Fibroblast of skin of left quadriceps (primary cell): ENCODE measurements around the gene ALKBH2.
A peak's percentile ranks its signal among the peaks of the same experiment; 100 is the strongest.
"Not testable (repeated sequence)": the region's sequence is repeated elsewhere in the genome, so short reads cannot be mapped to it uniquely, and the experiment has no call there.

ENCODE experiments used
- DNase-seq, 2 experiments: peaks; one replicate each; pipeline ENCODE4 v3.0.0-alpha.2; 2013; ENCODE audit warnings: low read depth in 2 of 2

The ALKBH2 gene

DNA sequence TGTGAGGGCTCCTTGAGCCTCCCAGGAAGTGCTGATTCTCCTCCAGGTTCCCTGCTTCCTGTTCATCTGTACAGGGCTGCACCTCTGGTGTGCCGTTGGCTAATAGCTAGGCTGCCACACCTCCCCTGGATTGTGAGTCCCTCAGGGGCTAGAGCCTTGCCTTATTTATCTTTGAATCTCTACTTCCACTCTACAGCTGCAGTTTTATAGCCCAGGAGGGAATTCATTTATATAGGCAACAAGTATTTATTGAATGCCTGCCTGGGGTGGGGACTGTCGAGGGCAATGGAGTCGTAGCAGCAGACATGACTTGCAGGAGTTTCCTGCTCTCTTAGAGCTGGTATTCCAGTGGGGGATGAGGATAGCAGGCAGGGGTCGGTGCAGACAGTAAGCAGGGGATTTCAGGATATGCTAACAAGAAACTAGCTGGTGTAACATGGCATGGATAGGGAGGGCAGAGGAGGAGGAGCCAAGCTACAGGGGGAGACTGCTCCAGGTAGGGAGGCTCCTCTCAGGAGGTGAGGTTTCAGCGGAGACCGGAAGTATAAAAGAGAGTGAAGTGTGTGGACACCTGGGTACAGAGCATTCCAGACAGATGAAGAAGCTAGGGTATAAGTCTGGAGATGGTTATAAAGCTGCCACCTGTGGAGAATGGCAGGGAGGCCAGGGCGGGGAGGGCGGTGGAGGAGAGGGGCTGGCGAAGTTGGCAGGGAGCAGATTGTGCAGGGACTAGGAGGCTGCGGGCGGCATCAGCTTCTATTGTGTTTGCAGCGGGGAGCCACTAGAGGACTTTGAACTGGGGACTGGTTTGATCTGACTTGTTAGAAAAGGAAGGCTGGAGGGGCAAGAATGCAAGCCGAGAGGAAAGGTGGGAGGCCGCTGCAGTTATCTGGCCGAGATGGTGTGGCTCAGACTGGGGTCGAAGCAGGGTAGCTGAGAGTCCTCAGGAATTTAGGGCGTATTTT lies 23.7 kb downstream of the ALKBH2 start:
- no peak for DNase-seq

DNA sequence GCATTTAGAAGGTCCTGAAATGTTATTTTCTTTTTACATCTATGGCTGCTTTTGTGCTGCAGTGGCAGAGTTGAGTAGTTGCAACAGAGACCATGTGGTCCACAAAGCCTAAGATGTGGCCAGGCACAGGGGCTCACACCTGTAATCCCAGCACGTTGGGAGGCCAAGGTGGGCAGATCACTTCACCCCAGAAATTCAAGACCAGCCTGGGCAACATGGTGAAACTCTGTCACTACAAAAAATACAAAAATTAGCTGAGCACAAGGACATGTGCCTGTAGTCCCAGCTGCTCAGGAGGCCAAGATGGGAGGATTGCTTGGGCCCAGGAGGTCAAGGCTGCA lies 27.4 kb downstream of the ALKBH2 start:
- no peak for DNase-seq

DNA sequence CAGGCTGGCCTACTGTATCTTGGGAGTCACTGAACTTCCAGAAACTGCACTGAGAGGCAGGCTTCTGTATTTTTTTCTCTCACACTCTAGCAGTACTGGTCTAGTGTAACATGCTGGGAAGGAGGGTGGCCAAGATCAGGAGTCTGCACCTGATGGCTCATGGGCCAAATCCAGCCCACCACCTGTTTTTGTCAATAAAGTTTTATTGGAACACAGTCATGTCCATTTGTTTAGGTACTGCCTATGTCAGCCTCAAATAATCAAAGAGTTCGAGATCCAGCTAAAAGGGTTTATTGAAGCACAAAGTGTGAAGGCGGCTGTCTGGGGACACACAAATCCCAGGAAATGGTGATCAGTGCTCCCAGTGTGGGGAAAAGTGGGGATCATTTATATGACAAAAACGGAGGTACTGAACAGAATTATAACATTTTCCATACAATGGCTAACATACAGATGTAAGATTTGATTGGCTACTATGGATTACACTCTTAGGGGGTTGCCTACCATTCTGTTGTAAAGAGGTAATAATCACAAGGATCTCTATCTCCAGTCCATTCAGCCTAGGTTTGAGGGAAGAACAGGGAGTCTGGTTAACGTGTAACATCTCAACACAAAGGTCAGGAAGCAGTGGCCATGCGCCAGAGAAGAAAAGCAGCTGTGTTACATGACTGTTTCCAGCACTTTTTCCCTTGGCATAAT lies 28.0 kb downstream of the ALKBH2 start:
- DNase-seq = no peak

DNA sequence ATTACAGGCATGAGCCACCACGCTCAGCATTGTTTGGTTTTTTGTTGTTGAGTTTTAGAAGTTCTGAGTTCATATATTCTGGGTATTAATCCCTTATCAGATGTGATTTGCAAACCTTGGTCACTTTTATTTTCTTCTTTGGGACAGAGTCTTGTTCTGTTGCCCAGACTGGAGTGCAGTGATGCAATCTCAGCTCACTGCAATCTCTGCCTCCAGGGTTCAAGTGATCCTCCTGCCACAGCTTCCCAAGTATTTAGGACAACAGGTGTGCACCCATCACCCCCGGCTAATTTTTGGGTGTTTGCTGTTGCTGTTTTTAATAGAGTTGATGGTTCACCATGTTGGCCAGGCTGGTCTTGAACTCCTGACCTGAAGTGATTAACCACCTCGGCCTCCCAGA lies 29.1 kb downstream of the ALKBH2 start:
- DNase-seq = no peak

DNA sequence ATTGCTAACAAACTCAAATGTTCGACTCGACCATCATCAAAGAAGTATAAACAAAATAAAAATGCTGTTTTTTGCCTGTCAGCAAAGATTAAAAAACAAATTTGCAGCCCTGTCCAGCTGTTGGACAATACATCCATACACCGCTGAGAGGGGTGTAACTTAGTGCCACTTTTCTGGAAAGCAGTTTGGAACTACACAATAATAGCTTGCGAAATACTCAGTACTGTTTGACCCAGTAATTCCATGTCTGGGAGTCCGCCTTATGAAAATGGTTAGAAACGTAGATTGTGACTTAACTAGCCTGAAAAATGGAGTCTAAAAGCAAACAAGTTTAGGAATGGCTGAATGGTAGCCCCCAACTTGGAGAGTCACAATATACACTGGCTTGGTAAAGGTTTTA lies 34.5 kb downstream of the ALKBH2 start:
- DNase-seq = no peak

- DNase-seq = no peak
Measured at GRCh38 chr12:109057376-109057775, 35.9 kb downstream of the ALKBH2 start.

GRCh38 chr12:109056891-109057290 lies 36.4 kb downstream of the ALKBH2 start:
- DNase-seq = no peak

- no peak for DNase-seq
Measured at GRCh38 chr12:109054520-109054919, 38.8 kb downstream of the ALKBH2 start.

DNA sequence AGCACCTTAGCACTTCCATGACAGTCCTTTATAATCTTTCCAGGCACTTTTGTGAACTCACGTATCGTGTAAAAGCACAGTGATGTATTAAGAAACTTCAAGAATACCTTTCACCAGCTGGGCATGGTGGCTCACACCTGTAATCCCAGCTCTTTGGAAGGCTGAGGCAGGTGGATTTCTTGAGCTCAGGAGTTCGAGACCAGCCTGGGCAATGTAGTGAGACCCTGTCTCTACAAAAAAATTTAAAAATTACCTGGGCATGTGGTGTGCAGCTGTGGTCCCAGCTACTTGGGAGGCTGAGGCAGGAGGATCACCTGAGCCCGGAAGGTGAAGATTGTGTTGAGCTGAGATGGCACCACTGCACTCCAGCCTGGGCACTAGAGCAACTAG lies 39.2 kb downstream of the ALKBH2 start:
- not testable (repeated sequence) for DNase-seq

GRCh38 chr12:109053382-109054123 lies 39.7 kb downstream of the ALKBH2 start:
- DNase-seq = no peak

DNA sequence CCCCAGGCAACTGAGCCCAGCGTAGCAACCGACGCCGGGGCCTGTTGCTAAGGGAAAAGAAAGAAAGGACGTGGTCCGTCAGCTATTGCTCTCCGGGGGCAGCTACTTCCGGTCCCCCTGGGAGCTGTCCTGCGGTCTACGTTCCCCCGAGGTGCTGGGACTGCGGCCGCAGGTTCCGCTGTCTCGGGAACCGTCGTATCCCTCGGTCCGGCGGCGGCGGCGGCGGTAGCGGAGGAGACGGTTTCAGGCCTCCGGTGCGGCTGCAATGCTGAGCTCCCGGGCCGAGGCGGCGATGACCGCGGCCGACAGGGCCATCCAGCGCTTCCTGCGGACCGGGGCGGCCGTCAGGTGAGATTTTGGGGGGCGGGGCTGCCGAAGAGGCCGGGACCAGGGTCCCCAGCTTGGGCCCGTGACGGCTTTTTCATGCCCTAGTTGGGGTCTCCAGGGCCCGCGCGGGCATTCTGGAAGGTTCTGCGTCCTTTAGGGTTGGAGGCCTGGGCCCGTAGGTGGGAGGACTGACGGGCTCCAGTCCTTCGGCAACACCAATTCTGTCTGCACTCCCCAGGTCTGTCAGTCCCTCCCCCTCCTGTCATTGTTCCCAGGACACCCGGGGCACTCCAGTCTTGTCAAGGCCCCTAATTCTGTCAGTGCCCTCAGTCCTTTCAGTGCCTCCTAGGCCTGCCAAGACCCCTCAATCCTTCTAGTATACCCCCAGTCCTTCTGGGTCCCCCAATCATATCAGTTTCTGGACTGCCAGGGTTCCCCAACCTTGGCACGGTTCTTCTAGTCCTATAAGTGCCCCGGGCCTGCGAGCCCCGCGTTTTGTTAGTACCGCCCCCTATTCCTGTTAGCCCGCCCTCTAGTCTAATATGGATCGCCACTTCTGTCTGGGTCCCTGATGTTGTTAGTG lies 40.6 kb downstream of the ALKBH2 start, which contains the start of gene USP30:
Gene USP30, plus strand, starts transcription at position 163 of the 910 bp plus-strand sequence. Its CDS starts 103 bp downstream, at position 266.
- DNase-seq = peak; percentile 73 to 74

GRCh38 chr12:109052097-109052413 lies 41.2 kb downstream of the ALKBH2 start:
- no peak for DNase-seq

GRCh38 chr12:109049794-109050193 lies 43.5 kb downstream of the ALKBH2 start:
- not testable (repeated sequence) for DNase-seq

DNA sequence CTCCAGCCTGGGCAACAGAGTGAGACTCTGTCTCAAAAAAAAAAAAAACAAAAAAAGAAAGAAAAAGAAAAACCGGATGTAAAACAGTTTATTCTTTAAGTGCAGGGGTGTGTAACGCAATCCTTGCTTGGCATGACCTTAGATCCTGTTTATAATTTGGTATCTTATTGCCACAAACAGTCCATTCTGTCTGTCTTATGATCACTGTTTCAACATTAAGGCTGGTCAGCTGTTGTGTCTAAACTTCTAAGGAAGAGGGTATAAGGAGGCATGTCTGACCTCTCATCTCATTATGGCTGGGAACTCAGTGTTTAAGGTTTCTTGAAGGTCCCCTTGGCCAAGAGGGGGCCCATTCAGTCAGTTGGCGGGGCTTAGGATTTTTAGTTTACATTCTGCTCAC lies 44.6 kb downstream of the ALKBH2 start:
- not testable (repeated sequence) for DNase-seq

GRCh38 chr12:109047081-109047805 lies 46.0 kb downstream of the ALKBH2 start:
- DNase-seq = no peak

DNA sequence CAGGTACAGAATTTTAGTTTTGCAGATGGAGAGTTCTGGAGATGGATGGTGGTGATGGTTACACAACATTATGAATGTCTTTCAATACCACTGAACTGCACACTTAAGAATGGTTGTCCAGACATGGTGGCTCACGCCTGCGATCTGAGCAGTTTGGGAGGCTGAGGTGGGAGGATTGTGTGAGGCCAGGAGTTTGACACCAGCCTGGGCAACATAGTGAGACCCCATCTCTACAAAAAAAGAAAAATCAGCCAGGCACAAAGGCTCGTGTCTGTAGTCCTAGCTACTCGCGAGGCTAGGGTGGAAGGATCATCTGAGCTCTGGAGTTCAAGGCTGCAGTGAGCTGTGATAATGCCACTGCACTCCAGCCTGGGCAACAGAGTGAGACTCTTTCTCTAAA lies 49.0 kb downstream of the ALKBH2 start:
- DNase-seq = no peak
